H9 (cell line): Measurements from ENCODE around the gene AGPAT1. TPM values are rescaled to one million over a fixed set of nuclear protein-coding genes. Genes with fewer than 3 reads are reported as not detected.

Source experiments
- DNase-seq: peaks from one replicate; pipeline ENCODE4 v3.0.0-alpha.2; 2017
- H2AFZ ChIP-seq: one replicate; pipeline ENCODE4 v1.6.1; 2013; ENCODE audit warnings: mild to moderate bottlenecking, low read length, control low read depth, moderate library complexity
- H2AK5ac ChIP-seq: 2 replicates; pipeline ENCODE4 v1.6.1; 2013; ENCODE audit warnings: low read length, control low read depth, mixed read lengths; ENCODE audit not compliant: insufficient read length
- H2BK120ac ChIP-seq: one replicate; pipeline ENCODE4 v1.6.1; 2013; ENCODE audit warnings: low read depth, mild to moderate bottlenecking, low read length, control low read depth, inconsistent platforms; ENCODE audit not compliant: poor library complexity, severe bottlenecking
- H2BK12ac ChIP-seq: 2 replicates; pipeline ENCODE4 v1.6.1; 2013; ENCODE audit warnings: low read length, control low read depth, mixed read lengths, low read depth; ENCODE audit not compliant: insufficient read length
- H2BK15ac ChIP-seq: 2 replicates; pipeline ENCODE4 v1.6.1; 2013; ENCODE audit warnings: low read depth, low read length, control low read depth
- H2BK20ac ChIP-seq: one replicate; pipeline ENCODE4 v1.6.1; 2013; ENCODE audit warnings: low read depth, mild to moderate bottlenecking, low read length, control low read depth, inconsistent platforms; ENCODE audit not compliant: poor library complexity, severe bottlenecking
- H2BK5ac ChIP-seq: 2 replicates; pipeline ENCODE4 v1.6.1; 2013; ENCODE audit warnings: low read length, control low read depth, mixed read lengths; ENCODE audit not compliant: insufficient read length
- H3K14ac ChIP-seq: 2 replicates; pipeline ENCODE4 v1.6.1; 2013; ENCODE audit warnings: low read length, control low read depth; ENCODE audit not compliant: insufficient read depth
- H3K18ac ChIP-seq: 2 replicates; pipeline ENCODE4 v1.6.1; 2013; ENCODE audit warnings: low read depth, mild to moderate bottlenecking, mixed read lengths, low read length, control low read depth; ENCODE audit not compliant: insufficient read length
- H3K23ac ChIP-seq: 2 replicates; pipeline ENCODE4 v1.6.1; 2013; ENCODE audit warnings: low read length, control low read depth, mixed read lengths, low read depth; ENCODE audit not compliant: insufficient read length
- H3K23me2 ChIP-seq: 2 replicates; pipeline ENCODE4 v1.6.1; 2013; ENCODE audit warnings: low read depth, mild to moderate bottlenecking, mixed read lengths, low read length, control low read depth; ENCODE audit not compliant: insufficient read length, poor library complexity, severe bottlenecking
- H3K27ac ChIP-seq: 2 replicates; pipeline ENCODE4 v1.5.1; 2013; ENCODE audit warnings: low read length, control low read depth, mixed read lengths, low read depth; ENCODE audit not compliant: insufficient read length
- H3K27me3 ChIP-seq: 2 replicates; pipeline ENCODE4 v1.6.1; 2013; ENCODE audit warnings: low read length, control low read depth, inconsistent platforms; ENCODE audit not compliant: insufficient read depth
- H3K4ac ChIP-seq: 2 replicates; pipeline ENCODE4 v1.6.1; 2013; ENCODE audit warnings: low read depth, mild to moderate bottlenecking, control low read depth, inconsistent platforms, low read length, moderate library complexity
- H3K4me1 ChIP-seq: 2 replicates; pipeline ENCODE4 v1.6.1; 2013; ENCODE audit warnings: low read length, control low read depth, inconsistent platforms; ENCODE audit not compliant: insufficient read depth
- H3K4me2 ChIP-seq: 2 replicates; pipeline ENCODE4 v1.6.1; 2013; ENCODE audit warnings: low read length, control low read depth, mixed read lengths; ENCODE audit not compliant: insufficient read length, insufficient read depth
- H3K56ac ChIP-seq: 2 replicates; pipeline ENCODE4 v1.6.1; 2013; ENCODE audit warnings: low read depth, mild to moderate bottlenecking, mixed read lengths, low read length, control low read depth; ENCODE audit not compliant: insufficient read length
- H3K79me1 ChIP-seq: 2 replicates; pipeline ENCODE4 v1.6.1; 2013; ENCODE audit warnings: low read depth, mild to moderate bottlenecking, moderate library complexity, low read length, control low read depth, inconsistent platforms; ENCODE audit not compliant: insufficient read depth, poor library complexity, severe bottlenecking
- H3K79me2 ChIP-seq: 2 replicates; pipeline ENCODE4 v1.6.1; 2013; ENCODE audit warnings: low read length, control low read depth, inconsistent platforms; ENCODE audit not compliant: insufficient read depth
- H3K9ac ChIP-seq: 2 replicates; pipeline ENCODE4 v1.6.1; 2013; ENCODE audit warnings: low read length, control low read depth, mixed read lengths; ENCODE audit not compliant: insufficient read length; ENCODE audit errors: extremely low read depth
- H3K9me3 ChIP-seq: one replicate; pipeline ENCODE4 v1.6.1; 2013; ENCODE audit warnings: low read depth, low read length, inconsistent platforms; ENCODE audit not compliant: control insufficient read depth
- H3T11ph ChIP-seq: one replicate; pipeline ENCODE4 v1.6.1; 2013; ENCODE audit warnings: mild to moderate bottlenecking, low read length, control low read depth, inconsistent platforms
- H4K20me1 ChIP-seq: one replicate; pipeline ENCODE4 v1.6.1; 2013; ENCODE audit not compliant: control insufficient read depth, insufficient read length, insufficient read depth
- H4K5ac ChIP-seq: 2 replicates; pipeline ENCODE4 v1.6.1; 2013; ENCODE audit warnings: low read depth, mild to moderate bottlenecking, mixed read lengths, low read length, control low read depth; ENCODE audit not compliant: insufficient read length
- H4K8ac ChIP-seq: replicated peaks from 2 replicates; pipeline ENCODE4 v1.6.1; 2013; ENCODE audit warnings: low read length, control low read depth, mixed read lengths, low read depth; ENCODE audit not compliant: insufficient read length
- H4K91ac ChIP-seq: 2 replicates; pipeline ENCODE4 v1.6.1; 2013; ENCODE audit warnings: low read depth, mild to moderate bottlenecking, moderate library complexity, mixed read lengths, low read length, control low read depth; ENCODE audit not compliant: insufficient read length
- H3K27ac Mint-ChIP-seq, 3 experiments: 2 replicates in 2 of 3; 3 replicates in 1 of 3; pipeline ENCODE4 v1.8.0; 2020 to 2021; ENCODE audit warnings: mixed read lengths in 3 of 3, mild to moderate bottlenecking in 1 of 3, moderate library complexity in 1 of 3
- H3K27me3 Mint-ChIP-seq: 2 replicates; pipeline ENCODE4 v1.8.0; 2021; ENCODE audit warnings: low read depth, mild to moderate bottlenecking, moderate library complexity, mixed read lengths
- H3K36me3 Mint-ChIP-seq, 3 experiments: 2 replicates in 2 of 3; 3 replicates in 1 of 3; pipeline ENCODE4 v1.8.0; 2020 to 2021; ENCODE audit warnings: low read depth in 3 of 3, mixed read lengths in 3 of 3; ENCODE audit not compliant: insufficient read depth in 1 of 3
- H3K4me1 Mint-ChIP-seq, 2 experiments: 2 replicates each; pipeline ENCODE4 v1.8.0; 2020; ENCODE audit warnings: mixed read lengths in 2 of 2
- H3K4me3 Mint-ChIP-seq, 2 experiments: 2 replicates in 1 of 2; 3 replicates in 1 of 2; pipeline ENCODE4 v1.8.0; 2020 to 2021; ENCODE audit warnings: mild to moderate bottlenecking in 2 of 2, mixed read lengths in 2 of 2, moderate library complexity in 1 of 2
- H3K9me3 Mint-ChIP-seq, 2 experiments: 2 replicates in 1 of 2; 3 replicates in 1 of 2; pipeline ENCODE4 v1.8.0; 2020; ENCODE audit warnings: mild to moderate bottlenecking in 2 of 2, mixed read lengths in 2 of 2, moderate library complexity in 1 of 2
- CTCF ChIP-seq: fragments of 200-600 bp; sonication (generic); conservative IDR thresholded peaks from 3 replicates; pipeline ENCODE4 v1.8.0; 2021; ENCODE audit warnings: antibody characterized with exemption, mild to moderate bottlenecking
- WGBS: extraction: QIAGEN DNeasy Blood & Tissue Kit; methylation state at CpG from one replicate; pipeline ENCODE4 v1.1.7; 2013; ENCODE audit warnings: missing lambda C conversion rate, low lambda C conversion rate, mixed read lengths; ENCODE audit not compliant: insufficient read length; ENCODE audit errors: extremely low coverage; 5-methylcytosine and 5-hydroxymethylcytosine counted together
- total RNA-seq: library from RNA; stranded (reverse); gene quantifications from 2 replicates; pipeline ENCODE4 v1.2.1, GENCODE V29; 2021

The AGPAT1 gene
- total RNA-seq, 1 experiment from 2014 or later, result 89.5 TPM

GRCh38 chr6:32190054-32190851 lies 14.4 kb upstream of the AGPAT1 start, which contains the start of gene PBX2:
TSS of gene PBX2 (minus strand) at chr6:32190202. CDS start at chr6:32189915, 287 bp downstream.
- Histone ChIP-seq H4K20me1 (no peaks in the 10 kb centered on the region), H4K5ac (no peak within 1 kb of the TSS), H3K18ac (peak within 1 kb of the TSS; percentile 15), H3K4me2 (peak within 1 kb of the TSS; percentile 72), H3K23me2 (peaks cover 12% of the 10 kb centered on the region), H2BK20ac (no peak within 1 kb of the TSS), H3K27me3 (no peaks in the 10 kb centered on the region), H2AK5ac (no peak within 1 kb of the TSS), H3K79me2 (no peaks in the 10 kb centered on the region), H2BK5ac (no peak within 1 kb of the TSS), H2BK12ac (peak within 1 kb of the TSS; percentile 38), H2BK120ac (no peak within 1 kb of the TSS), H3K23ac (no peak within 1 kb of the TSS), H4K8ac (no peak within 1 kb of the TSS), H3K9ac (peak within 1 kb of the TSS; percentile 56), H4K91ac (no peak within 1 kb of the TSS), H3K27ac (no peak within 1 kb of the TSS), H3T11ph (no peak within 1 kb of the TSS), H3K4me1 (peaks cover 7% of the 10 kb centered on the region), H3K14ac (no peak within 1 kb of the TSS; the same call in 1 of the 2 replicates), H3K56ac (no peak within 1 kb of the TSS), H2BK15ac (no peak within 1 kb of the TSS), H3K79me1 (no peaks in the 10 kb centered on the region), H3K4ac (no peak within 1 kb of the TSS), H3K9me3 (no peaks in the 10 kb centered on the region), H2AFZ (no peak within 1 kb of the TSS)
- Mint-ChIP-seq H3K9me3 (no peaks in the 10 kb centered on the region; a peak in 1 of 5 replicates), H3K4me3 (peak within 1 kb of the TSS; percentile 76 to 90), H3K4me1 (peaks cover 55 to 67% of the 10 kb centered on the region in 2 experiments), H3K27ac (peak within 1 kb of the TSS; percentile 94 to 98 (median 97)), H3K36me3 (peaks cover 12 to 36% (median 34%) of the 10 kb centered on the region in 3 experiments; a peak in 6 of 7 replicates), H3K27me3 (no peaks in the 10 kb centered on the region)
- no peak for TF ChIP-seq CTCF
- no CpG with 5 or more reads among the region's 23 CpGs for WGBS
- peak; percentile 88 for DNase-seq
